ENCODE data around the gene PHGDH.
A peak's percentile ranks its signal among the peaks of the same experiment; 100 is the strongest.

The PHGDH gene

GRCh38 chr1:119733754-119734153, 22.0 kb downstream of the PHGDH start:
- no peak for DNase-seq
- Mint-ChIP-seq H3K4me3 (no peak overlapping the region), H3K4me1 (peaks cover 17% of the 10 kb centered on the region)

GRCh38 chr1:119735217-119735616, 23.5 kb downstream of the PHGDH start:
- Mint-ChIP-seq H3K27ac (peak overlapping the region; percentile 95), H3K4me3 (no peak overlapping the region), H3K27me3 (ENCODE audit: low read depth, poor library complexity) (no peaks in the 10 kb centered on the region), H3K36me3 (ENCODE audit: low read depth) (peaks cover 53% of the 10 kb centered on the region), H3K4me1 (peaks cover 20% of the 10 kb centered on the region), H3K9me3 (no peaks in the 10 kb centered on the region)
- DNase-seq = no peak
- TF ChIP-seq CTCF (IDR thresholded peaks at IDR 0.05) = no peak

More at GRCh38 chr1:119733754-119734153, 22.0 kb downstream of the PHGDH start:
- TF ChIP-seq CTCF (IDR thresholded peaks at IDR 0.05) = no peak
- H3K36me3 Mint-ChIP-seq (ENCODE audit: low read depth) = peaks cover 60% of the 10 kb centered on the region
- no peaks in the 10 kb centered on the region for H3K27me3 Mint-ChIP-seq (ENCODE audit: low read depth, poor library complexity)
- no peaks in the 10 kb centered on the region for H3K9me3 Mint-ChIP-seq
- H3K27ac Mint-ChIP-seq = no peak overlapping the region

GRCh38 chr1:119736649-119737039, 24.9 kb downstream of the PHGDH start:
- Mint-ChIP-seq H3K27ac (no peak overlapping the region), H3K27me3 (ENCODE audit: low read depth, poor library complexity) (no peaks in the 10 kb centered on the region), H3K4me3 (no peak overlapping the region), H3K36me3 (ENCODE audit: low read depth) (peaks cover 54% of the 10 kb centered on the region), H3K4me1 (peaks cover 31% of the 10 kb centered on the region), H3K9me3 (no peaks in the 10 kb centered on the region)
- DNase-seq = no peak
- TF ChIP-seq CTCF (IDR thresholded peaks at IDR 0.05) = no peak

- no peak for TF ChIP-seq CTCF (IDR thresholded peaks at IDR 0.05)
- H3K36me3 Mint-ChIP-seq (ENCODE audit: low read depth) = peaks cover 54% of the 10 kb centered on the region
- no peak overlapping the region for H3K4me3 Mint-ChIP-seq
- no peak for DNase-seq
- H3K27ac Mint-ChIP-seq = peak overlapping the region; percentile 57
- H3K4me1 Mint-ChIP-seq = peaks cover 31% of the 10 kb centered on the region
- H3K27me3 Mint-ChIP-seq (ENCODE audit: low read depth, poor library complexity) = no peaks in the 10 kb centered on the region
- H3K9me3 Mint-ChIP-seq = no peaks in the 10 kb centered on the region
Observed at GRCh38 chr1:119737040-119737682, 25.4 kb downstream of the PHGDH start.

GRCh38 chr1:119738100-119738720, 26.5 kb downstream of the PHGDH start:
- H3K9me3 Mint-ChIP-seq = no peaks in the 10 kb centered on the region
- peaks cover 31% of the 10 kb centered on the region for H3K4me1 Mint-ChIP-seq
- no peak for DNase-seq
- peak overlapping the region; percentile 52 for H3K27ac Mint-ChIP-seq
- no peaks in the 10 kb centered on the region for H3K27me3 Mint-ChIP-seq (ENCODE audit: low read depth, poor library complexity)
- no peak overlapping the region for H3K4me3 Mint-ChIP-seq
- H3K36me3 Mint-ChIP-seq (ENCODE audit: low read depth) = peaks cover 54% of the 10 kb centered on the region
- no peak for TF ChIP-seq CTCF (IDR thresholded peaks at IDR 0.05)

- Mint-ChIP-seq H3K27ac (no peak overlapping the region), H3K9me3 (no peaks in the 10 kb centered on the region), H3K36me3 (ENCODE audit: low read depth) (peaks cover 57% of the 10 kb centered on the region), H3K4me3 (no peak overlapping the region), H3K4me1 (peaks cover 36% of the 10 kb centered on the region), H3K27me3 (ENCODE audit: low read depth, poor library complexity) (no peaks in the 10 kb centered on the region)
- DNase-seq = no peak
- TF ChIP-seq CTCF (IDR thresholded peaks at IDR 0.05) = no peak
Observed at GRCh38 chr1:119739150-119739549, 27.4 kb downstream of the PHGDH start.

All from nephron progenitor cell (in vitro differentiated cells).